Chondrocyte (in vitro differentiated cells): ENCODE measurements around the gene MOK. TPM values are rescaled to one million over a fixed set of nuclear protein-coding genes. Genes with fewer than 3 reads are reported as not detected.
A peak's percentile ranks its signal among the peaks of the same experiment; 100 is the strongest.

Source experiments
- DNase-seq: peaks from one replicate; pipeline ENCODE4 v3.0.0; 2021; ENCODE audit warnings: mixed read lengths, low spot score
- H3K27ac Mint-ChIP-seq: one replicate; pipeline ENCODE4 v1.8.0; 2021; ENCODE audit warnings: mild to moderate bottlenecking, moderate library complexity, mixed read lengths; ENCODE audit not compliant: unreplicated experiment
- H3K27me3 Mint-ChIP-seq: 2 replicates; pipeline ENCODE4 v1.8.0; 2021; ENCODE audit warnings: low read depth, mixed read lengths
- H3K36me3 Mint-ChIP-seq: 2 replicates; pipeline ENCODE4 v1.8.0; 2021; ENCODE audit warnings: low read depth, mixed read lengths
- H3K4me1 Mint-ChIP-seq: 2 replicates; pipeline ENCODE4 v1.8.0; 2021; ENCODE audit warnings: low read depth, mild to moderate bottlenecking, mixed read lengths
- H3K4me3 Mint-ChIP-seq: one replicate; pipeline ENCODE4 v1.8.0; 2021; ENCODE audit warnings: mild to moderate bottlenecking, moderate library complexity, mixed read lengths; ENCODE audit not compliant: unreplicated experiment
- H3K9me3 Mint-ChIP-seq: 2 replicates; pipeline ENCODE4 v1.8.0; 2021; ENCODE audit warnings: low read depth, mixed read lengths
- CTCF ChIP-seq: fragments of 200-600 bp; sonication (generic); IDR thresholded peaks from 2 replicates; pipeline ENCODE4 v1.5.0; 2021; ENCODE audit warnings: antibody characterized with exemption, mild to moderate bottlenecking, moderate library complexity
- total RNA-seq: library from RNA; stranded (reverse); gene quantifications from 3 replicates; pipeline ENCODE4 v1.2.1, GENCODE V29; 2021

Gene MOK
- total RNA-seq, 1 donor from 2014 or later = 3.8 TPM

- DNase-seq = peak; percentile 17
- H3K27me3 Mint-ChIP-seq = no peaks in the 10 kb centered on the region
- no peaks in the 10 kb centered on the region for H3K4me1 Mint-ChIP-seq
- H3K36me3 Mint-ChIP-seq = peaks cover 32% of the 10 kb centered on the region
- no peak for TF ChIP-seq CTCF
- no peaks in the 10 kb centered on the region for H3K9me3 Mint-ChIP-seq
- no peak overlapping the region for H3K27ac Mint-ChIP-seq
- no peak overlapping the region for H3K4me3 Mint-ChIP-seq
These were observed 37.3 kb upstream of the MOK start for GRCh38 chr14:102342238-102342637.

- Mint-ChIP-seq H3K36me3 (peaks cover 32% of the 10 kb centered on the region), H3K9me3 (no peaks in the 10 kb centered on the region), H3K27ac (no peak overlapping the region), H3K4me1 (no peaks in the 10 kb centered on the region), H3K4me3 (no peak overlapping the region), H3K27me3 (no peaks in the 10 kb centered on the region)
- peak; percentile 75 for DNase-seq
- no peak for TF ChIP-seq CTCF
These were observed 36.6 kb upstream of the MOK start for GRCh38 chr14:102341566-102341965.

GRCh38 chr14:102338724-102339123 is 33.8 kb upstream of the MOK start:
- TF ChIP-seq CTCF = no peak
- DNase-seq = peak; percentile 34
- peaks cover 28% of the 10 kb centered on the region for H3K36me3 Mint-ChIP-seq
- H3K27ac Mint-ChIP-seq = no peak overlapping the region
- H3K27me3 Mint-ChIP-seq = no peaks in the 10 kb centered on the region
- no peaks in the 10 kb centered on the region for H3K4me1 Mint-ChIP-seq
- no peaks in the 10 kb centered on the region for H3K9me3 Mint-ChIP-seq
- H3K4me3 Mint-ChIP-seq = no peak overlapping the region

- no peak overlapping the region for H3K4me3 Mint-ChIP-seq
- peaks cover 22% of the 10 kb centered on the region for H3K36me3 Mint-ChIP-seq
- TF ChIP-seq CTCF = no peak
- no peaks in the 10 kb centered on the region for H3K9me3 Mint-ChIP-seq
- no peaks in the 10 kb centered on the region for H3K27me3 Mint-ChIP-seq
- no peak overlapping the region for H3K27ac Mint-ChIP-seq
- H3K4me1 Mint-ChIP-seq = no peaks in the 10 kb centered on the region
- no peak for DNase-seq
These were observed 30.2 kb upstream of the MOK start for GRCh38 chr14:102335163-102335562.

GRCh38 chr14:102333795-102334705 is 29.1 kb upstream of the MOK start:
- DNase-seq = no peak
- TF ChIP-seq CTCF = no peak
- Mint-ChIP-seq H3K9me3 (no peaks in the 10 kb centered on the region), H3K27ac (no peak overlapping the region), H3K36me3 (peaks cover 22% of the 10 kb centered on the region), H3K27me3 (no peaks in the 10 kb centered on the region), H3K4me1 (no peaks in the 10 kb centered on the region), H3K4me3 (no peak overlapping the region)
